Naive thymus-derived CD4-positive, alpha-beta T cell (primary cell): ENCODE results near the gene NT5C3B. TPM values are rescaled to one million over a fixed set of nuclear protein-coding genes. Genes with fewer than 3 reads are reported as not detected.

Experiments used
- ATAC-seq: fragments of 150-1000 bp; cut with Tn5 transposase; 2 replicates; pipeline ENCODE4 v1.10.0; 2021; ENCODE audit warnings: mild to moderate bottlenecking, moderate library complexity
- CTCF ChIA-PET: fragments of 350-600 bp; sonication (Branson Sonifier 250); formaldehyde crosslinking; loops from one replicate; lab custom pipeline; 2021; ENCODE audit warnings: antibody characterized with exemption; lab: Charles Lee
- POLR2A ChIA-PET: fragments of 350-600 bp; sonication (Branson Sonifier 250); formaldehyde crosslinking; loops from one replicate; lab custom pipeline; 2021; ENCODE audit warnings: antibody characterized with exemption, inconsistent platforms; lab: Charles Lee
- DNase-seq, 9 donors: peaks; one replicate each; pipeline versions ENCODE4 v3.0.0 to v3.0.0-alpha.2; 2020 to 2022; ENCODE audit warnings: mixed read lengths in 1 of 9
- H3K27ac ChIP-seq: one replicate; pipeline ENCODE4 v1.7.0; 2013; ENCODE audit warnings: mild to moderate bottlenecking, low read depth, low read length, moderate library complexity
- H3K27me3 ChIP-seq, 2 donors: one replicate each; pipeline ENCODE4 v1.7.0; 2013; ENCODE audit warnings: low read length in 2 of 2, mild to moderate bottlenecking in 2 of 2, moderate library complexity in 2 of 2; ENCODE audit not compliant: control insufficient read depth in 2 of 2, insufficient read depth in 2 of 2
- H3K36me3 ChIP-seq, 3 experiments: 1 replicate in 2 of 3; 2 replicates in 1 of 3; pipeline ENCODE4 v1.7.0; 2013; ENCODE audit warnings: low read length in 3 of 3, mild to moderate bottlenecking in 3 of 3, moderate library complexity in 1 of 3; ENCODE audit not compliant: insufficient read depth in 3 of 3, control insufficient read depth in 2 of 3
- H3K4me1 ChIP-seq, 2 donors: one replicate each; pipeline ENCODE4 v1.7.0; 2013; ENCODE audit warnings: low read length in 2 of 2, mild to moderate bottlenecking in 2 of 2, moderate library complexity in 1 of 2; ENCODE audit not compliant: control insufficient read depth in 2 of 2, insufficient read depth in 2 of 2
- H3K4me3 ChIP-seq: 2 replicates; pipeline ENCODE4 v1.7.0; 2013; ENCODE audit warnings: mild to moderate bottlenecking, low read length
- H3K9me3 ChIP-seq, 3 experiments: 1 replicate in 2 of 3; 2 replicates in 1 of 3; pipeline ENCODE4 v1.7.0; 2013; ENCODE audit warnings: low read length in 3 of 3; ENCODE audit not compliant: control insufficient read depth in 2 of 3
- H3K27ac Mint-ChIP-seq, 9 donors: one replicate each; pipeline ENCODE4 v1.8.0; 2020 to 2022; ENCODE audit warnings: mixed read lengths in 9 of 9, mild to moderate bottlenecking in 8 of 9, moderate library complexity in 5 of 9, inconsistent platforms in 2 of 9
- H3K27me3 Mint-ChIP-seq, 5 donors: one replicate each; pipeline ENCODE4 v1.8.0; 2021 to 2022; ENCODE audit warnings: mixed read lengths in 5 of 5, mild to moderate bottlenecking in 1 of 5
- H3K36me3 Mint-ChIP-seq, 5 donors: one replicate each; pipeline ENCODE4 v1.8.0; 2020 to 2022; ENCODE audit warnings: mixed read lengths in 5 of 5, mild to moderate bottlenecking in 3 of 5, inconsistent platforms in 1 of 5
- H3K4me1 Mint-ChIP-seq, 7 donors: one replicate each; pipeline ENCODE4 v1.8.0; 2020 to 2022; ENCODE audit warnings: mixed read lengths in 7 of 7, mild to moderate bottlenecking in 3 of 7, inconsistent platforms in 1 of 7
- H3K4me3 Mint-ChIP-seq, 10 donors: one replicate each; pipeline ENCODE4 v1.8.0; 2020 to 2022; ENCODE audit warnings: mild to moderate bottlenecking in 10 of 10, mixed read lengths in 10 of 10, moderate library complexity in 6 of 10, inconsistent platforms in 2 of 10
- H3K9me3 Mint-ChIP-seq, 11 donors: one replicate each; pipeline ENCODE4 v1.8.0; 2020 to 2022; ENCODE audit warnings: mixed read lengths in 11 of 11, mild to moderate bottlenecking in 4 of 11, inconsistent platforms in 1 of 11, moderate library complexity in 1 of 11
- intact Hi-C, 2 donors: fragments of 100-400 bp; cut with micrococcal nuclease; formaldehyde crosslinking; loops; one replicate each; pipeline ENCODE4 v1.15.1; 2023
- polyA plus RNA-seq, 2 donors: library from polyadenylated mRNA; unstranded; fragments of 300-500 nt; fragmentation: Illumina TruSeq; gene quantifications; one replicate each; pipeline ENCODE4 v1.2.3, GENCODE V29; 2021
- total RNA-seq, 6 experiments: library from RNA in 5 of 6; stranded (reverse) in 5 of 6; gene quantifications; 1 replicate in 5 of 6; 2 replicates in 1 of 6; pipeline ENCODE4 v1.2.3 and lab custom pipeline; 2021 to 2026

Gene NT5C3B
- total and polyA plus RNA-seq, 7 experiments from 2014 or later: 26.8 to 66.7 (median 38.8) TPM

- H3K36me3 Mint-ChIP-seq: no peaks in the 10 kb centered on the region
- CTCF ChIA-PET: interaction anchor here (1.6 kb wide), 1 partner anchor 45 kb away, joined by 7 read pairs; no protein-coding TSS in a partner anchor
Measured at GRCh38 chr17:41797377-41797776, 38.7 kb downstream of the NT5C3B start.

GRCh38 chr17:41796121-41796895, 39.7 kb downstream of the NT5C3B start:
- ATAC-seq: no peak
- no peak for DNase-seq
- Histone ChIP-seq H3K9me3 (no peaks in the 10 kb centered on the region), H3K4me1 (peaks cover 0 to 1% of the 10 kb centered on the region in 2 donors), H3K27me3 (no peaks in the 10 kb centered on the region), H3K27ac (no peak overlapping the region), H3K4me3 (no peak overlapping the region), H3K36me3 (no peaks in the 10 kb centered on the region)
- H3K27me3 Mint-ChIP-seq: peaks cover 0 to 4% (median 0%) of the 10 kb centered on the region in 5 donors
- H3K4me3 Mint-ChIP-seq: no peak overlapping the region
- no peaks in the 10 kb centered on the region for H3K36me3 Mint-ChIP-seq
- CTCF ChIA-PET: interaction anchor here (0.5 kb wide), 1 partner anchor 10 kb away, joined by 3 read pairs; no protein-coding TSS in a partner anchor
- no peaks in the 10 kb centered on the region for H3K9me3 Mint-ChIP-seq
- POLR2A ChIA-PET: no interaction called here
- H3K4me1 Mint-ChIP-seq: peaks cover 0 to 5% (median 0%) of the 10 kb centered on the region in 7 donors
- intact Hi-C loops: no loop called here
- no peak overlapping the region for H3K27ac Mint-ChIP-seq

More at GRCh38 chr17:41797377-41797776, 38.7 kb downstream of the NT5C3B start:
- no peak overlapping the region for H3K4me3 Mint-ChIP-seq
- peaks cover 0 to 4% (median 0%) of the 10 kb centered on the region in 5 donors for H3K27me3 Mint-ChIP-seq
- no peak for ATAC-seq
- Histone ChIP-seq H3K4me3 (no peak overlapping the region), H3K27ac (no peak overlapping the region), H3K36me3 (no peaks in the 10 kb centered on the region), H3K9me3 (no peaks in the 10 kb centered on the region), H3K4me1 (peaks cover 0 to 3% of the 10 kb centered on the region in 2 donors), H3K27me3 (no peaks in the 10 kb centered on the region)
- no peaks in the 10 kb centered on the region for H3K9me3 Mint-ChIP-seq
- intact Hi-C loops: no loop called here
- no peak for DNase-seq
- H3K27ac Mint-ChIP-seq: no peak overlapping the region
- POLR2A ChIA-PET: no interaction called here
- H3K4me1 Mint-ChIP-seq: peaks cover 4 to 10% (median 5%) of the 10 kb centered on the region in 7 donors

GRCh38 chr17:41794540-41794975, 41.5 kb downstream of the NT5C3B start:
- no peaks in the 10 kb centered on the region for H3K36me3 ChIP-seq
- H3K27ac ChIP-seq: no peak overlapping the region
- Mint-ChIP-seq H3K36me3 (no peaks in the 10 kb centered on the region), H3K4me1 (peaks cover 0 to 9% (median 6%) of the 10 kb centered on the region in 7 donors), H3K27me3 (peaks cover 0 to 8% (median 0%) of the 10 kb centered on the region in 5 donors), H3K9me3 (no peaks in the 10 kb centered on the region), H3K27ac (no peak overlapping the region), H3K4me3 (no peak overlapping the region)
- H3K9me3 ChIP-seq: no peaks in the 10 kb centered on the region
- no peak for ATAC-seq
- DNase-seq: no peak
- intact Hi-C loops: no loop called here
- POLR2A ChIA-PET: no interaction called here
- H3K4me1 ChIP-seq: no peaks in the 10 kb centered on the region
- no peaks in the 10 kb centered on the region for H3K27me3 ChIP-seq
- H3K4me3 ChIP-seq: no peak overlapping the region
- CTCF ChIA-PET: interaction anchor here (0.6 to 0.7 kb wide), 2 partner anchors 8 to 9 kb away, joined by 4 to 7 read pairs; partner anchors contain the start of gene JUP

GRCh38 chr17:41793784-41794539, 42.1 kb downstream of the NT5C3B start:
- Histone ChIP-seq H3K9me3 (no peaks in the 10 kb centered on the region), H3K27me3 (no peaks in the 10 kb centered on the region), H3K4me3 (no peak overlapping the region), H3K27ac (no peak overlapping the region), H3K36me3 (no peaks in the 10 kb centered on the region), H3K4me1 (no peaks in the 10 kb centered on the region)
- H3K4me3 Mint-ChIP-seq: no peak overlapping the region
- peaks cover 0 to 13% (median 6%) of the 10 kb centered on the region in 7 donors for H3K4me1 Mint-ChIP-seq
- H3K27me3 Mint-ChIP-seq: peaks cover 0 to 11% (median 0%) of the 10 kb centered on the region in 5 donors
- H3K36me3 Mint-ChIP-seq: no peaks in the 10 kb centered on the region
- no peaks in the 10 kb centered on the region for H3K9me3 Mint-ChIP-seq
- intact Hi-C loops: no loop called here
- no peak overlapping the region for H3K27ac Mint-ChIP-seq
- no peak for ATAC-seq
- no peak for DNase-seq
- POLR2A ChIA-PET: no interaction called here
- CTCF ChIA-PET: interaction anchor here (0.6 kb wide), 1 partner anchor 8 kb away, joined by 4 read pairs; the partner anchor contains the start of gene JUP

GRCh38 chr17:41792845-41793783, 42.9 kb downstream of the NT5C3B start:
- no peak overlapping the region for H3K27ac ChIP-seq
- ATAC-seq (no peak), DNase-seq (no peak)
- CTCF ChIA-PET: interaction anchor here (0.7 kb wide), 1 partner anchor 278 kb away, joined by 4 read pairs; no protein-coding TSS in a partner anchor
- no peaks in the 10 kb centered on the region for H3K36me3 Mint-ChIP-seq
- no peaks in the 10 kb centered on the region for H3K9me3 ChIP-seq
- H3K27ac Mint-ChIP-seq: no peak overlapping the region
- POLR2A ChIA-PET: interaction anchor here (0.6 kb wide), 1 partner anchor 105 kb away, joined by 4 read pairs; the partner anchor contains the start of gene EIF1
- no peaks in the 10 kb centered on the region for H3K4me1 ChIP-seq
- peaks cover 0 to 16% (median 0%) of the 10 kb centered on the region in 5 donors for H3K27me3 Mint-ChIP-seq
- intact Hi-C loops: no loop called here
- no peak overlapping the region for H3K4me3 Mint-ChIP-seq
- no peaks in the 10 kb centered on the region for H3K9me3 Mint-ChIP-seq
- no peaks in the 10 kb centered on the region for H3K36me3 ChIP-seq
- H3K4me1 Mint-ChIP-seq: peaks cover 7 to 19% (median 13%) of the 10 kb centered on the region in 7 donors
- no peak overlapping the region for H3K4me3 ChIP-seq
- H3K27me3 ChIP-seq: no peaks in the 10 kb centered on the region
